H1 (cell line): ENCODE results near the gene CCDC71L. TPM values are rescaled to one million over a fixed set of nuclear protein-coding genes. Genes with fewer than 3 reads are reported as not detected.

Experiments
- CTCF ChIA-PET: fragments of 300-600 bp; sonication (Branson Sonifier 250); formaldehyde crosslinking; loops from one replicate; lab custom pipeline; 2021; ENCODE audit not compliant: partially characterized antibody; lab: Charles Lee
- POLR2A ChIA-PET: fragments of 300-600 bp; sonication (Branson Sonifier 250); formaldehyde crosslinking; loops from one replicate; lab custom pipeline; 2021; ENCODE audit warnings: inconsistent platforms; ENCODE audit not compliant: partially characterized antibody; lab: Charles Lee
- DNase-seq, 2 experiments: peaks; one replicate each; pipeline versions ENCODE4 v3.0.0 to v3.0.0-alpha.2; 2010 to 2022; ENCODE audit warnings: low spot score in 2 of 2, low read depth in 1 of 2, mixed read lengths in 1 of 2
- FAIRE-seq: peaks from 2 replicates; lab custom pipeline; 2011; peaks lifted over from hg19 to GRCh38; lab: Jason Lieb, UNC
- H2AFZ ChIP-seq: 2 replicates; pipeline ENCODE4 v1.8.1; 2012; ENCODE audit warnings: low read length, inconsistent platforms
- H2AK5ac ChIP-seq: 2 replicates; pipeline ENCODE4 v1.6.1; 2013; ENCODE audit warnings: low read depth, low read length
- H2BK120ac ChIP-seq: replicated peaks from 2 replicates; pipeline ENCODE3; 2013; ENCODE audit warnings: low read depth, low read length, inconsistent platforms
- H2BK12ac ChIP-seq: 2 replicates; pipeline ENCODE4 v1.6.1; 2013; ENCODE audit warnings: low read depth, low read length
- H2BK15ac ChIP-seq: 2 replicates; pipeline ENCODE4 v1.6.1; 2013; ENCODE audit warnings: low read length
- H2BK20ac ChIP-seq: 2 replicates; pipeline ENCODE4 v1.6.1; 2013; ENCODE audit warnings: low read length
- H2BK5ac ChIP-seq: 2 replicates; pipeline ENCODE4 v1.6.1; 2013; ENCODE audit warnings: low read depth, low read length
- H3K14ac ChIP-seq: 2 replicates; pipeline ENCODE4 v1.6.1; 2013; ENCODE audit warnings: inconsistent platforms; ENCODE audit not compliant: insufficient read length
- H3K18ac ChIP-seq: 2 replicates; pipeline ENCODE4 v1.6.1; 2013; ENCODE audit warnings: low read length; ENCODE audit errors: extremely low read depth
- H3K23ac ChIP-seq: 2 replicates; pipeline ENCODE4 v1.6.1; 2013; ENCODE audit warnings: inconsistent platforms; ENCODE audit not compliant: insufficient read length
- H3K23me2 ChIP-seq: 2 replicates; pipeline ENCODE4 v1.6.1; 2013; ENCODE audit warnings: low read depth, low read length
- H3K27ac ChIP-seq: 2 replicates; pipeline ENCODE4 v1.6.1; 2011; ENCODE audit warnings: low read depth, low read length, inconsistent platforms
- H3K27me3 ChIP-seq, 4 experiments: replicated peaks in 1 of 4; 1 replicate in 1 of 4; 2 replicates in 3 of 4; pipeline versions ENCODE4 v1.6.1 to v1.8.1; 2011 to 2013; ENCODE audit warnings: low read length in 3 of 4, mild to moderate bottlenecking in 3 of 4, inconsistent platforms in 2 of 4, mixed read lengths in 2 of 4, moderate library complexity in 1 of 4; ENCODE audit not compliant: control insufficient read depth in 3 of 4, insufficient read depth in 3 of 4; ENCODE audit errors: extremely low read depth in 1 of 4
- H3K36me3 ChIP-seq, 4 experiments: 2 replicates each; pipeline versions ENCODE4 v1.6.1 to v1.8.1; 2011 to 2013; ENCODE audit warnings: mild to moderate bottlenecking in 4 of 4, low read length in 3 of 4, moderate library complexity in 2 of 4, control low read depth in 1 of 4, inconsistent platforms in 1 of 4; ENCODE audit not compliant: insufficient read depth in 4 of 4, control insufficient read depth in 2 of 4
- H3K4ac ChIP-seq: replicated peaks from 2 replicates; pipeline ENCODE3; 2013; ENCODE audit warnings: low read length, low read depth, mixed read lengths, inconsistent platforms; ENCODE audit not compliant: insufficient read length
- H3K4me1 ChIP-seq, 4 experiments: replicated peaks in 1 of 4; 1 replicate in 1 of 4; 2 replicates in 3 of 4; pipeline versions ENCODE4 v1.6.1 to v1.8.1; 2011 to 2013; ENCODE audit warnings: low read length in 3 of 4, inconsistent platforms in 2 of 4, mixed read lengths in 1 of 4; ENCODE audit not compliant: insufficient read depth in 4 of 4, control insufficient read depth in 3 of 4
- H3K4me2 ChIP-seq, 2 experiments: 2 replicates each; pipeline versions ENCODE4 v1.6.1 to v1.8.1; 2011 to 2013; ENCODE audit warnings: low read depth in 2 of 2, low read length in 2 of 2, control low read depth in 1 of 2, inconsistent platforms in 1 of 2, mild to moderate bottlenecking in 1 of 2; ENCODE audit not compliant: insufficient read depth in 1 of 2
- H3K4me3 ChIP-seq, 4 experiments: fragments of 200-600, 300-600 bp in 1 of 4; sonication (generic), shearing (Covaris generic), sonication (Bioruptor Twin) in 1 of 4; 2 replicates each; pipeline versions ENCODE4 v1.5.1 to v1.8.1; 2011 to 2016; ENCODE audit warnings: low read length in 4 of 4, low read depth in 3 of 4, control low read depth in 2 of 4, inconsistent platforms in 2 of 4, mild to moderate bottlenecking in 2 of 4, mixed read lengths in 1 of 4, moderate library complexity in 1 of 4; ENCODE audit not compliant: insufficient read depth in 2 of 4; ENCODE audit errors: extremely low read depth in 1 of 4
- H3K56ac ChIP-seq: replicated peaks from 2 replicates; pipeline ENCODE3; 2013; ENCODE audit warnings: low read depth, mild to moderate bottlenecking, mixed read lengths, low read length, inconsistent platforms; ENCODE audit not compliant: insufficient read length
- H3K79me1 ChIP-seq: 2 replicates; pipeline ENCODE4 v1.6.1; 2013; ENCODE audit warnings: low read depth, low read length, control low read depth
- H3K79me2 ChIP-seq, 2 experiments: 2 replicates each; pipeline versions ENCODE4 v1.6.1 to v1.8.1; 2012 to 2013; ENCODE audit warnings: low read length in 2 of 2, mild to moderate bottlenecking in 2 of 2, inconsistent platforms in 1 of 2; ENCODE audit not compliant: insufficient read depth in 2 of 2, control insufficient read depth in 1 of 2
- H3K9ac ChIP-seq, 4 experiments: replicated peaks in 1 of 4; 1 replicate in 1 of 4; 2 replicates in 3 of 4; pipeline versions ENCODE4 v1.6.1 to v1.8.1; 2011 to 2013; ENCODE audit warnings: low read depth in 3 of 4, low read length in 3 of 4, control low read depth in 2 of 4, mild to moderate bottlenecking in 2 of 4, moderate library complexity in 2 of 4, inconsistent platforms in 1 of 4; ENCODE audit errors: extremely low read depth in 1 of 4
- H3K9me3 ChIP-seq, 2 experiments: 2 replicates each; pipeline versions ENCODE4 v1.6.1 to v1.8.1; 2012 to 2013; ENCODE audit warnings: mild to moderate bottlenecking in 2 of 2, moderate library complexity in 2 of 2, control low read depth in 1 of 2, inconsistent platforms in 1 of 2, low read depth in 1 of 2, low read length in 1 of 2, mixed read lengths in 1 of 2; ENCODE audit not compliant: insufficient read depth in 2 of 2
- H4K20me1 ChIP-seq, 2 experiments: replicated peaks in 1 of 2; 2 replicates each; pipeline versions ENCODE3 to v1.8.1; 2011 to 2013; ENCODE audit warnings: inconsistent platforms in 2 of 2, low read length in 2 of 2, mild to moderate bottlenecking in 1 of 2; ENCODE audit not compliant: insufficient read depth in 2 of 2, control insufficient read depth in 1 of 2
- H4K5ac ChIP-seq: 2 replicates; pipeline ENCODE4 v1.6.1; 2013; ENCODE audit warnings: low read length, low read depth, mixed read lengths, inconsistent platforms; ENCODE audit not compliant: insufficient read length
- H4K8ac ChIP-seq: 2 replicates; pipeline ENCODE4 v1.8.0; 2013; ENCODE audit warnings: mild to moderate bottlenecking, moderate library complexity, low read length, inconsistent platforms; ENCODE audit not compliant: insufficient read depth; ENCODE audit errors: extremely low read depth
- H4K91ac ChIP-seq: replicated peaks from 2 replicates; pipeline ENCODE3; 2013; ENCODE audit warnings: low read length, mixed read lengths, inconsistent platforms; ENCODE audit not compliant: insufficient read length
- BCL11A ChIP-seq, 2 experiments: IDR thresholded peaks; one replicate each; pipeline ENCODE4 v1.6.1; 2011; ENCODE audit warnings: low read depth in 2 of 2, low read length in 2 of 2, mild to moderate bottlenecking in 2 of 2
- FOSL1 ChIP-seq: IDR thresholded peaks from 2 replicates; pipeline ENCODE4 v1.6.1; 2011; ENCODE audit warnings: mild to moderate bottlenecking, low read depth, low read length, moderate library complexity; ENCODE audit not compliant: insufficient read depth
- POU5F1 ChIP-seq: IDR thresholded peaks from 2 replicates; pipeline ENCODE4 v1.6.1; 2011; ENCODE audit warnings: low read depth, mild to moderate bottlenecking, low read length, moderate library complexity
- TEAD4 ChIP-seq: IDR thresholded peaks from 2 replicates; pipeline ENCODE4 v1.6.1; 2012; ENCODE audit warnings: low read depth, low read length, inconsistent platforms, mixed read lengths
- polyA plus RNA-seq, 7 experiments: library from polyadenylated mRNA; depleted of rRNA in 3 of 7; stranded (reverse) in 5 of 7; unstranded in 2 of 7; fragments of >200 nt in 5 of 7; fragments of 200-250 nt in 2 of 7; gene quantifications; 1 replicate in 5 of 7; 2 replicates in 1 of 7; 4 replicates in 1 of 7; pipeline versions ENCODE4 v1.2.1 to v1.2.3, GENCODE V29; 2011 to 2013; ENCODE audit warnings: missing spikeins in 2 of 7, mixed read lengths in 2 of 7
- total RNA-seq: library from RNA; stranded (reverse); fragmentation: NEBNext Ultra II Directional; extraction: Animal tissue kit (Norgen Biotek cat#: 25700); gene quantifications from 2 replicates; pipeline ENCODE4 v1.2.1, GENCODE V29; 2021

Gene CCDC71L
- total and polyA plus RNA-seq, 2 of the 8 experiments (the other 6 are each of a cell fraction or from before 2014, with no cell fraction given) = 12.5 to 16.7 TPM

GRCh38 chr7:106623853-106624252, 37.1 kb downstream of the CCDC71L start:
- no peak overlapping the region for H3K23ac ChIP-seq
- TF ChIP-seq POU5F1 (no peak), BCL11A (IDR thresholded peaks at IDR 0.05; ENCODE audit: low read depth in 2 of 2, low read length in 2 of 2) (no peak), FOSL1 (no peak), TEAD4 (no peak)
- H4K8ac ChIP-seq = no peak overlapping the region
- H3K4me2 ChIP-seq = no peak overlapping the region
- no peak overlapping the region for H2BK20ac ChIP-seq
- H3K79me1 ChIP-seq = no peaks in the 10 kb centered on the region
- H2BK12ac ChIP-seq = no peak overlapping the region
- H3K14ac ChIP-seq = no peak overlapping the region
- H4K5ac ChIP-seq = no peak overlapping the region
- H2AK5ac ChIP-seq = no peak overlapping the region
- H3K23me2 ChIP-seq = peaks cover 2% of the 10 kb centered on the region; the same call in 1 of the 2 replicates
- peaks cover 0 to 2% (median under 1%) of the 10 kb centered on the region in 4 experiments; a peak in 1 of 7 replicates for H3K4me1 ChIP-seq
- H3K56ac ChIP-seq = no peak overlapping the region
- no peak overlapping the region for H3K4me3 ChIP-seq
- no peak overlapping the region for H3K9ac ChIP-seq
- H2BK15ac ChIP-seq = no peak overlapping the region
- no peak overlapping the region for H2BK5ac ChIP-seq
- CTCF ChIA-PET = interaction anchor here (0.7 kb wide), 1 partner anchor 288 kb away, joined by 3 read pairs; no protein-coding TSS in a partner anchor
- H3K27me3 ChIP-seq = peaks cover 0 to 2% (median under 1%) of the 10 kb centered on the region in 4 experiments; a peak in 2 of 7 replicates
- H2AFZ ChIP-seq = no peak overlapping the region
- H3K27ac ChIP-seq = no peak overlapping the region
- POLR2A ChIA-PET = no interaction called here
- H3K9me3 ChIP-seq = 0 out of 4 replicates have a peak, but pooled peaks cover 0 to 7% of the 10 kb centered on the region in 2 experiments
- no peaks in the 10 kb centered on the region for H4K20me1 ChIP-seq
- DNase-seq = no peak
- no peak overlapping the region for H2BK120ac ChIP-seq
- H3K18ac ChIP-seq = no peak overlapping the region
- H4K91ac ChIP-seq = no peak overlapping the region
- no peaks in the 10 kb centered on the region for H3K36me3 ChIP-seq
- H3K79me2 ChIP-seq = no peaks in the 10 kb centered on the region
- H3K4ac ChIP-seq = no peak overlapping the region
- FAIRE-seq = no peak
